KOPT-K1 (cell line): ENCODE results near the gene TSC22D3.

Source experiments
- H3K27ac ChIP-seq: fragments of 200-600 bp; sonication (generic); 2 replicates; pipeline ENCODE4 v1.5.1; 2016; ENCODE audit warnings: antibody characterized with exemption, mild to moderate bottlenecking, low read depth, low read length; ENCODE audit not compliant: poor library complexity, severe bottlenecking
- H3K36me3 ChIP-seq: fragments of 200-600 bp; sonication (generic); 2 replicates; pipeline ENCODE4 v1.5.1; 2017; ENCODE audit warnings: antibody characterized with exemption, mild to moderate bottlenecking, low read length, moderate library complexity; ENCODE audit not compliant: insufficient read depth
- H3K9me3 ChIP-seq: fragments of 200-600 bp; sonication (generic); 2 replicates; pipeline ENCODE4 v1.5.1; 2017; ENCODE audit warnings: antibody characterized with exemption, low read length, mild to moderate bottlenecking; ENCODE audit not compliant: insufficient read depth, poor library complexity, severe bottlenecking

TSC22D3 gene

GRCh38 chrX:107714206-107714891 lies 61.2 kb downstream of the TSC22D3 start:
- no peak overlapping the region for H3K27ac ChIP-seq

GRCh38 chrX:107713543-107714205 lies 61.9 kb downstream of the TSC22D3 start:
- H3K9me3 ChIP-seq: no peaks in the 10 kb centered on the region
- no peaks in the 10 kb centered on the region for H3K36me3 ChIP-seq
- no peak overlapping the region for H3K27ac ChIP-seq

More at GRCh38 chrX:107714206-107714891, 61.2 kb downstream of the TSC22D3 start:
- H3K36me3 ChIP-seq: no peaks in the 10 kb centered on the region
- H3K9me3 ChIP-seq: no peaks in the 10 kb centered on the region

GRCh38 chrX:107713203-107713542 lies 62.4 kb downstream of the TSC22D3 start:
- Histone ChIP-seq H3K9me3 (no peaks in the 10 kb centered on the region), H3K27ac (no peak overlapping the region), H3K36me3 (no peaks in the 10 kb centered on the region)

- Histone ChIP-seq H3K36me3 (no peaks in the 10 kb centered on the region), H3K27ac (no peak overlapping the region), H3K9me3 (no peaks in the 10 kb centered on the region)
Observed at GRCh38 chrX:107712231-107713202, 63.1 kb downstream of the TSC22D3 start.

- no peaks in the 10 kb centered on the region for H3K9me3 ChIP-seq
- H3K36me3 ChIP-seq: no peaks in the 10 kb centered on the region
- H3K27ac ChIP-seq: no peak overlapping the region
Observed at GRCh38 chrX:107711521-107712181, 63.9 kb downstream of the TSC22D3 start.

- no peaks in the 10 kb centered on the region for H3K36me3 ChIP-seq
- peak overlapping the region; percentile 40 for H3K27ac ChIP-seq
- H3K9me3 ChIP-seq: no peaks in the 10 kb centered on the region
Observed at GRCh38 chrX:107710617-107711391, 64.8 kb downstream of the TSC22D3 start.

- Histone ChIP-seq H3K9me3 (no peaks in the 10 kb centered on the region), H3K36me3 (no peaks in the 10 kb centered on the region), H3K27ac (no peak overlapping the region)
Observed at GRCh38 chrX:107709266-107709806, 66.3 kb downstream of the TSC22D3 start.

- H3K36me3 ChIP-seq: no peaks in the 10 kb centered on the region
- H3K27ac ChIP-seq: no peak overlapping the region
- no peaks in the 10 kb centered on the region for H3K9me3 ChIP-seq
Observed at GRCh38 chrX:107708762-107709161, 66.8 kb downstream of the TSC22D3 start.

GRCh38 chrX:107707866-107708265 lies 67.7 kb downstream of the TSC22D3 start:
- Histone ChIP-seq H3K36me3 (no peaks in the 10 kb centered on the region), H3K9me3 (no peaks in the 10 kb centered on the region), H3K27ac (no peak overlapping the region)

GRCh38 chrX:107706309-107706708 lies 69.3 kb downstream of the TSC22D3 start:
- H3K9me3 ChIP-seq: no peaks in the 10 kb centered on the region
- no peak overlapping the region for H3K27ac ChIP-seq
- no peaks in the 10 kb centered on the region for H3K36me3 ChIP-seq

- Histone ChIP-seq H3K36me3 (no peaks in the 10 kb centered on the region), H3K9me3 (no peaks in the 10 kb centered on the region), H3K27ac (no peak overlapping the region)
Observed at GRCh38 chrX:107704587-107704986, 71.0 kb downstream of the TSC22D3 start.

- H3K27ac ChIP-seq: no peak overlapping the region
- no peaks in the 10 kb centered on the region for H3K9me3 ChIP-seq
- H3K36me3 ChIP-seq: no peaks in the 10 kb centered on the region
Observed at GRCh38 chrX:107704181-107704580, 71.4 kb downstream of the TSC22D3 start.

- Histone ChIP-seq H3K36me3 (no peaks in the 10 kb centered on the region), H3K9me3 (no peaks in the 10 kb centered on the region), H3K27ac (no peak overlapping the region)
Observed at GRCh38 chrX:107701493-107702121, 74.0 kb downstream of the TSC22D3 start.

- no peaks in the 10 kb centered on the region for H3K36me3 ChIP-seq
- no peaks in the 10 kb centered on the region for H3K9me3 ChIP-seq
- no peak overlapping the region for H3K27ac ChIP-seq
Observed at GRCh38 chrX:107700790-107701189, 74.8 kb downstream of the TSC22D3 start.
